ENCODE data around the gene NKAIN2.

The NKAIN2 gene

GRCh38 chr6:124590001-124590400 is 786.3 kb downstream of the NKAIN2 start:
- Mint-ChIP-seq H3K4me3 (no peak overlapping the region), H3K27me3 (no peaks in the 10 kb centered on the region), H3K36me3 (ENCODE audit: low read depth) (no peaks in the 10 kb centered on the region), H3K27ac (no peak overlapping the region), H3K9me3 (no peaks in the 10 kb centered on the region), H3K4me1 (ENCODE audit: low read depth) (no peaks in the 10 kb centered on the region)
- DNase-seq, result no peak

GRCh38 chr6:124599656-124600055 is 796.0 kb downstream of the NKAIN2 start:
- no peaks in the 10 kb centered on the region for H3K27me3 Mint-ChIP-seq
- no peak for DNase-seq
- no peak overlapping the region for H3K27ac Mint-ChIP-seq
- H3K4me3 Mint-ChIP-seq, result no peak overlapping the region
- no peaks in the 10 kb centered on the region for H3K36me3 Mint-ChIP-seq (ENCODE audit: low read depth)
- no peaks in the 10 kb centered on the region for H3K4me1 Mint-ChIP-seq (ENCODE audit: low read depth)
- no peaks in the 10 kb centered on the region for H3K9me3 Mint-ChIP-seq

- Mint-ChIP-seq H3K27me3 (no peaks in the 10 kb centered on the region), H3K4me3 (no peak overlapping the region), H3K27ac (no peak overlapping the region), H3K36me3 (ENCODE audit: low read depth) (no peaks in the 10 kb centered on the region), H3K4me1 (ENCODE audit: low read depth) (no peaks in the 10 kb centered on the region), H3K9me3 (no peaks in the 10 kb centered on the region)
- DNase-seq, result no peak
These were observed 801.1 kb downstream of the NKAIN2 start for GRCh38 chr6:124604719-124605118.

- no peak for DNase-seq
- Mint-ChIP-seq H3K4me3 (no peak overlapping the region), H3K36me3 (ENCODE audit: low read depth) (no peaks in the 10 kb centered on the region), H3K27me3 (no peaks in the 10 kb centered on the region), H3K4me1 (ENCODE audit: low read depth) (no peaks in the 10 kb centered on the region), H3K9me3 (no peaks in the 10 kb centered on the region), H3K27ac (no peak overlapping the region)
These were observed 803.5 kb downstream of the NKAIN2 start for GRCh38 chr6:124607119-124607627.

- H3K4me3 Mint-ChIP-seq, result no peak overlapping the region
- no peak for DNase-seq
- H3K36me3 Mint-ChIP-seq (ENCODE audit: low read depth), result no peaks in the 10 kb centered on the region
- no peak overlapping the region for H3K27ac Mint-ChIP-seq
- no peaks in the 10 kb centered on the region for H3K27me3 Mint-ChIP-seq
- H3K9me3 Mint-ChIP-seq, result no peaks in the 10 kb centered on the region
- no peaks in the 10 kb centered on the region for H3K4me1 Mint-ChIP-seq (ENCODE audit: low read depth)
These were observed 809.4 kb downstream of the NKAIN2 start for GRCh38 chr6:124613031-124613430.

GRCh38 chr6:124622351-124622750 is 818.7 kb downstream of the NKAIN2 start:
- no peak for DNase-seq
- no peaks in the 10 kb centered on the region for H3K9me3 Mint-ChIP-seq
- H3K36me3 Mint-ChIP-seq (ENCODE audit: low read depth), result no peaks in the 10 kb centered on the region
- no peak overlapping the region for H3K27ac Mint-ChIP-seq
- H3K4me1 Mint-ChIP-seq (ENCODE audit: low read depth), result no peaks in the 10 kb centered on the region
- H3K27me3 Mint-ChIP-seq, result no peaks in the 10 kb centered on the region
- no peak overlapping the region for H3K4me3 Mint-ChIP-seq

- H3K9me3 Mint-ChIP-seq, result peaks cover 8% of the 10 kb centered on the region
- no peaks in the 10 kb centered on the region for H3K36me3 Mint-ChIP-seq (ENCODE audit: low read depth)
- DNase-seq, result no peak
- H3K27me3 Mint-ChIP-seq, result no peaks in the 10 kb centered on the region
- no peak overlapping the region for H3K4me3 Mint-ChIP-seq
- H3K27ac Mint-ChIP-seq, result no peak overlapping the region
- H3K4me1 Mint-ChIP-seq (ENCODE audit: low read depth), result no peaks in the 10 kb centered on the region
These were observed 830.0 kb downstream of the NKAIN2 start for GRCh38 chr6:124633655-124634054.

- no peaks in the 10 kb centered on the region for H3K4me1 Mint-ChIP-seq (ENCODE audit: low read depth)
- no peak overlapping the region for H3K4me3 Mint-ChIP-seq
- no peak for DNase-seq
- H3K9me3 Mint-ChIP-seq, result peaks cover 5% of the 10 kb centered on the region
- no peak overlapping the region for H3K27ac Mint-ChIP-seq
- H3K27me3 Mint-ChIP-seq, result no peaks in the 10 kb centered on the region
- H3K36me3 Mint-ChIP-seq (ENCODE audit: low read depth), result no peaks in the 10 kb centered on the region
These were observed 836.8 kb downstream of the NKAIN2 start for GRCh38 chr6:124640432-124640831.

- no peak overlapping the region for H3K4me3 Mint-ChIP-seq
- no peak overlapping the region for H3K27ac Mint-ChIP-seq
- no peak for DNase-seq
- H3K27me3 Mint-ChIP-seq, result no peaks in the 10 kb centered on the region
- H3K36me3 Mint-ChIP-seq (ENCODE audit: low read depth), result no peaks in the 10 kb centered on the region
- H3K4me1 Mint-ChIP-seq (ENCODE audit: low read depth), result no peaks in the 10 kb centered on the region
- H3K9me3 Mint-ChIP-seq, result no peaks in the 10 kb centered on the region
These were observed 852.2 kb downstream of the NKAIN2 start for GRCh38 chr6:124655866-124656265.

GRCh38 chr6:124658053-124658452 is 854.4 kb downstream of the NKAIN2 start:
- Mint-ChIP-seq H3K27me3 (no peaks in the 10 kb centered on the region), H3K4me3 (no peak overlapping the region), H3K4me1 (ENCODE audit: low read depth) (no peaks in the 10 kb centered on the region), H3K36me3 (ENCODE audit: low read depth) (no peaks in the 10 kb centered on the region), H3K9me3 (no peaks in the 10 kb centered on the region), H3K27ac (no peak overlapping the region)
- DNase-seq, result no peak

GRCh38 chr6:124659427-124659826 is 855.8 kb downstream of the NKAIN2 start:
- no peaks in the 10 kb centered on the region for H3K4me1 Mint-ChIP-seq (ENCODE audit: low read depth)
- no peaks in the 10 kb centered on the region for H3K36me3 Mint-ChIP-seq (ENCODE audit: low read depth)
- DNase-seq, result no peak
- H3K9me3 Mint-ChIP-seq, result no peaks in the 10 kb centered on the region
- H3K27ac Mint-ChIP-seq, result no peak overlapping the region
- H3K4me3 Mint-ChIP-seq, result no peak overlapping the region
- H3K27me3 Mint-ChIP-seq, result no peaks in the 10 kb centered on the region

GRCh38 chr6:124660185-124660584 is 856.5 kb downstream of the NKAIN2 start:
- no peaks in the 10 kb centered on the region for H3K9me3 Mint-ChIP-seq
- H3K4me3 Mint-ChIP-seq, result no peak overlapping the region
- H3K27me3 Mint-ChIP-seq, result no peaks in the 10 kb centered on the region
- no peaks in the 10 kb centered on the region for H3K4me1 Mint-ChIP-seq (ENCODE audit: low read depth)
- H3K36me3 Mint-ChIP-seq (ENCODE audit: low read depth), result no peaks in the 10 kb centered on the region
- no peak overlapping the region for H3K27ac Mint-ChIP-seq
- no peak for DNase-seq

GRCh38 chr6:124661097-124661661 is 857.5 kb downstream of the NKAIN2 start:
- Mint-ChIP-seq H3K27me3 (no peaks in the 10 kb centered on the region), H3K4me3 (no peak overlapping the region), H3K36me3 (ENCODE audit: low read depth) (no peaks in the 10 kb centered on the region), H3K4me1 (ENCODE audit: low read depth) (no peaks in the 10 kb centered on the region), H3K27ac (no peak overlapping the region), H3K9me3 (no peaks in the 10 kb centered on the region)
- DNase-seq, result no peak

GRCh38 chr6:124668028-124668427 is 864.4 kb downstream of the NKAIN2 start:
- Mint-ChIP-seq H3K27ac (no peak overlapping the region), H3K36me3 (ENCODE audit: low read depth) (no peaks in the 10 kb centered on the region), H3K4me1 (ENCODE audit: low read depth) (no peaks in the 10 kb centered on the region), H3K9me3 (peaks cover 2% of the 10 kb centered on the region), H3K4me3 (no peak overlapping the region), H3K27me3 (no peaks in the 10 kb centered on the region)
- DNase-seq, result no peak

- Mint-ChIP-seq H3K27ac (no peak overlapping the region), H3K36me3 (ENCODE audit: low read depth) (no peaks in the 10 kb centered on the region), H3K9me3 (peaks cover 5% of the 10 kb centered on the region), H3K27me3 (no peaks in the 10 kb centered on the region), H3K4me3 (no peak overlapping the region), H3K4me1 (ENCODE audit: low read depth) (no peaks in the 10 kb centered on the region)
- no peak for DNase-seq
These were observed 866.2 kb downstream of the NKAIN2 start for GRCh38 chr6:124669713-124670480.
